Ascending aorta (tissue), 2 donors: Measurements from ENCODE around the gene UBE2B. TPM values are rescaled to one million over a fixed set of nuclear protein-coding genes. Genes with fewer than 3 reads are reported as not detected.

Experiments used
- DNase-seq, 2 donors: peaks; one replicate each; pipeline ENCODE4 v3.0.0-alpha.2; 2019; ENCODE audit warnings: low spot score in 2 of 2
- H3K27ac ChIP-seq, 2 donors: fragments of 200-600 bp; sonication (generic); one replicate each; pipeline ENCODE4 v1.5.1; 2016 to 2017; ENCODE audit warnings: mild to moderate bottlenecking in 1 of 2
- H3K27me3 ChIP-seq: fragments of 200-600 bp; sonication (generic); one replicate; pipeline ENCODE4 v1.5.1; 2017
- H3K36me3 ChIP-seq, 2 donors: fragments of 200-600 bp; sonication (generic); one replicate each; pipeline ENCODE4 v1.5.1; 2016
- H3K4me1 ChIP-seq, 2 donors: fragments of 200-600 bp; sonication (generic); one replicate each; pipeline ENCODE4 v1.5.1; 2016 to 2017; ENCODE audit warnings: mild to moderate bottlenecking in 1 of 2
- H3K4me3 ChIP-seq, 2 donors: fragments of 200-600 bp; sonication (generic); one replicate each; pipeline ENCODE4 v1.5.1; 2016 to 2017; ENCODE audit warnings: mild to moderate bottlenecking in 1 of 2
- H3K9me3 ChIP-seq, 2 donors: fragments of 200-600 bp; sonication (generic); one replicate each; pipeline ENCODE4 v1.5.1; 2016
- intact Hi-C: fragments of 100-400 bp; cut with DNase I; formaldehyde crosslinking; loops from one replicate; pipeline ENCODE4 v1.15.1; 2023
- total RNA-seq: library from RNA; depleted of rRNA; stranded (reverse); fragments of >200 nt; gene quantifications from one replicate; pipeline ENCODE4 v1.1.0, GENCODE V29; 2016
- TF ChIP-seq, protein P1 (sequence below), 3 experiments: fragments of 200-600 bp in 2 of 3; fragments of 450-650 bp in 1 of 3; sonication (generic) in 2 of 3; IDR thresholded peaks; one replicate each; pipeline ENCODE4 v1.5.1; 2016 to 2019; ENCODE audit warnings: antibody characterized with exemption in 3 of 3, mild to moderate bottlenecking in 1 of 3, moderate library complexity in 1 of 3

The UBE2B gene
- total RNA-seq, 1 donor from 2014 or later: 42.6 TPM

DNA sequence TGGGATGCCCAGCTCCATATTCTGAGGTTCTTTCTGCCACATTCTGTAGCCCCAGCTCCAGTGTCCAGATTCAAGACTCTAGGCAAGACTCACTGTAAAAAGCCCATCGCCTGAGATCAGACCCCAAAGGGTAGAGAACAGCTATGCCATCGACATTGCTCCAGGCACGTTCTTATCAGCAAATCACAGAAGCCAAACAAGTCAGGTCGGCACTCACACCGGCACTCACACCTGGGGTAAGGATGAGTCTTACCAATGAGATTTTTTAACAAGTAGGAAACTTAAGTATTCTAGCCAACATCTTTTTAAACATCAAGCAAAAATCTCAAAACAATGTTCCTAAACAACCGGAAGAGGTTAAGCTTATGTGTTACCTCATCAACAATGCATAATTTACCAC, 38.0 kb downstream of the UBE2B start:
- peaks cover 2 to 22% of the 10 kb centered on the region in 2 donors for H3K4me1 ChIP-seq
- no peak for DNase-seq
- H3K27me3 ChIP-seq: no peaks in the 10 kb centered on the region
- TF ChIP-seq, protein P1, sequence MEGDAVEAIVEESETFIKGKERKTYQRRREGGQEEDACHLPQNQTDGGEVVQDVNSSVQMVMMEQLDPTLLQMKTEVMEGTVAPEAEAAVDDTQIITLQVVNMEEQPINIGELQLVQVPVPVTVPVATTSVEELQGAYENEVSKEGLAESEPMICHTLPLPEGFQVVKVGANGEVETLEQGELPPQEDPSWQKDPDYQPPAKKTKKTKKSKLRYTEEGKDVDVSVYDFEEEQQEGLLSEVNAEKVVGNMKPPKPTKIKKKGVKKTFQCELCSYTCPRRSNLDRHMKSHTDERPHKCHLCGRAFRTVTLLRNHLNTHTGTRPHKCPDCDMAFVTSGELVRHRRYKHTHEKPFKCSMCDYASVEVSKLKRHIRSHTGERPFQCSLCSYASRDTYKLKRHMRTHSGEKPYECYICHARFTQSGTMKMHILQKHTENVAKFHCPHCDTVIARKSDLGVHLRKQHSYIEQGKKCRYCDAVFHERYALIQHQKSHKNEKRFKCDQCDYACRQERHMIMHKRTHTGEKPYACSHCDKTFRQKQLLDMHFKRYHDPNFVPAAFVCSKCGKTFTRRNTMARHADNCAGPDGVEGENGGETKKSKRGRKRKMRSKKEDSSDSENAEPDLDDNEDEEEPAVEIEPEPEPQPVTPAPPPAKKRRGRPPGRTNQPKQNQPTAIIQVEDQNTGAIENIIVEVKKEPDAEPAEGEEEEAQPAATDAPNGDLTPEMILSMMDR (IDR thresholded peaks at IDR 0.05): no peak
- H3K36me3 ChIP-seq: peaks cover 3 to 11% of the 10 kb centered on the region in 2 donors
- no peaks in the 10 kb centered on the region for H3K9me3 ChIP-seq
- H3K4me3 ChIP-seq: no peak overlapping the region
- no peak overlapping the region for H3K27ac ChIP-seq
- intact Hi-C loops: no loop called here

DNA sequence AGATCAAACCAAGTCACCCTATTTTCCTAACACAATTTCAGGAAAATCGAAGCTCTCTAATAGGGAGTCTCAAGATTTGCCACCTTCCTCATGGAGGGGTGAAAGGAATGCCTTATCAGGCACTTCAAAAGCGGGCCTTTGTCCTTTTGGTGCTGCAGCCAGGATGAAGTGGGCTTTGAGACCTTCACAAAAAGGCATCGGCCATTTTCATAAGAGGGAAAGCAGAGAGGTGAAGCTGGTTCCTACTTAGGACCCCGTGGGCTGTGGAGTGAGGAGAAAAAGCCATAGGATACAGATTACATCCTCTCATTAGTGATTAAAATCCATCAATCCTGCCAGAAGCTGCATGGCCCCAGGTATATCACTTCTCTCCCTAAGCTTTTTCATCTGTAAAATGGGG, 39.5 kb downstream of the UBE2B start:
- TF ChIP-seq, protein P1 (IDR thresholded peaks at IDR 0.05): no peak
- Histone ChIP-seq H3K4me3 (peak overlapping the region; percentile 65 to 81), H3K27ac (no peak overlapping the region), H3K36me3 (peaks cover 0 to 9% of the 10 kb centered on the region in 2 donors), H3K4me1 (peaks cover 2 to 22% of the 10 kb centered on the region in 2 donors), H3K27me3 (no peaks in the 10 kb centered on the region), H3K9me3 (no peaks in the 10 kb centered on the region)
- DNase-seq: no peak
- intact Hi-C loops: loop anchor here (1.0 to 10.0 kb wide), 4 partner anchors 44 to 166 kb away; partner anchors contain the start of genes CDKL3 and JADE2

DNA sequence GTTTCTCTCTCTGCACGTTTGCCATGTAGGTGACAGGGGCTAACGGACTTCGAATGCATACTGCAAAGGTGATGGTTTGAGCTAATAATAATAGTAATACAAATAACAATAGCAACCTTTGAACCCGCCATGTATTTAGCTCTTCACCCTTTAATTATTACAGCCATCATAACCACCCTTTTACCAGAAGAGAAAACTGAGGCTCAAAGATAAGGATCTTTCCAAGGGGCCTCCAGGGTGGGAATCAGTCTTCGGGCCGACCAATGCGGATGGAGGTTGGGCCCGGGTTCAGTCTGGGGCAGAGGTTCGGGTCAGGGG, 39.8 kb downstream of the UBE2B start:
- H3K27ac ChIP-seq: peak overlapping the region; percentile 66 to 72
- H3K9me3 ChIP-seq: no peaks in the 10 kb centered on the region
- peak overlapping the region; percentile 65 to 81 for H3K4me3 ChIP-seq
- intact Hi-C loops: loop anchor here (1.0 to 10.0 kb wide), 4 partner anchors 44 to 166 kb away; partner anchors contain the start of genes CDKL3 and JADE2
- H3K36me3 ChIP-seq: peaks cover 0 to 7% of the 10 kb centered on the region in 2 donors
- TF ChIP-seq, protein P1 (IDR thresholded peaks at IDR 0.05): no peak
- no peaks in the 10 kb centered on the region for H3K27me3 ChIP-seq
- peaks cover 2 to 22% of the 10 kb centered on the region in 2 donors for H3K4me1 ChIP-seq
- no peak for DNase-seq

DNA sequence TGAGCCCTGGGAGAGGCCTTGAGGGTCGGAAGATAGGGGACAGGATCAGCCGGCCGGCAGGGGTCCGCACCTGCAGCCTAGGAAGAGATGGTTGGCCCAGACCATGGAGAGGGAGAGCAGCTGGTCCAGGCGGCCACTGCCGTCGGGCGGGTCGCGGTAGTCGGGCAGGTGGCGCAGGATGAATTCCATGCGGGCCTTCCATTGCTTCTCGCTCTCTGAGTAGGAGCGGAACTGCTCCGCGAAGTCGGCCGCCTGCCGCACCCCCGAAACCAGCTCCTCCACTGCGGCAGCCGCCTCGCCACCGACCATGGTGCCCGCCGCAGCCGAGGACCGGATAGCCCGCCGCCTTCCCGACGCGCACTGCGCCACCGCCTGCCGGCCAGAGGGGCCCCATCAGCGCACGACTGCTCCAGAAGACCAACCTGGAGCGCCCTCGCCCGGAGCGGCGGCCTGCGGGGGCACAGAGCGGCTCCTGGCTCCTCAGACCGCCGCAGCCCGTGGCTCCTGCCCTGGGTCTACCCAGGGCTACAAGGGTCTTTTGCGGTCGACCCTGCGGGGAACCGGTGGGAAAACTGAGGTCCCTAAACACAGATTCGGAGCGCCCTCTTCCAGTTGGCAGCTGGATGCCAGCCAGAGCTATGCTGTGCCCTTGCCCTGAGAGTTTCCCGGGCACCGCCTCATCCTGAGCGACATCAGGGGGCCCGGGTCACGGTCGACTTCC, 40.3 kb downstream of the UBE2B start, which contains the start of gene CDKN2AIPNL:
CDKN2AIPNL (minus strand) TSS at position 336 of the 721 bp plus-strand sequence; CDS start at position 309, 27 bp downstream.
- intact Hi-C loops: loop anchor here (1.0 to 10.0 kb wide), 5 partner anchors 44 to 166 kb away; partner anchors contain the start of genes CDKL3 and JADE2
- H3K36me3 ChIP-seq: peaks cover 0 to 2% of the 10 kb centered on the region in 2 donors
- H3K4me1 ChIP-seq: peaks cover 2 to 22% of the 10 kb centered on the region in 2 donors
- TF ChIP-seq, protein P1 (IDR thresholded peaks at IDR 0.05): peak; percentile 83 to 89 (median 86)
- no peaks in the 10 kb centered on the region for H3K9me3 ChIP-seq
- no peaks in the 10 kb centered on the region for H3K27me3 ChIP-seq
- DNase-seq: peak; percentile 49 to 94
- H3K4me3 ChIP-seq: peak within 1 kb of the TSS; percentile 65 to 81
- H3K27ac ChIP-seq: peak within 1 kb of the TSS; percentile 66 to 72

DNA sequence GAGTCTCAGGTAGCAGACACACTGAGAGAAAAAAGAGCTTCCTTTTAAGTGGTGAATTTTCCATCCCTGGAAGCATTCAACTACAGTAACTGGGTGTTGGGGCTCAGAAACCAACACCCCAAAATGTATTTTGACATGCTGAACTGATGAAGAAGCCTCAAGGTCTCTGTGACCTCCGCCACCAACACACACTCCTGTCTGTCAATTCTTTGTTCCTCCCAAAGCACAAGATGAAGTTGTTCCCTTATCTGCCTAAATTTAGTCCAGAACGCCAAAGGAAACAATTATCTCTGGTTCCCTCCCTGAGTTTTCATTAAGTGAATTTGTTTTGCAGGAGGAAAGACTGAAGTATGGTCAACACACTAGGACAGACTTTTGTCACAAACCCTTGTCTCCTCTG, 41.7 kb downstream of the UBE2B start:
- H3K4me1 ChIP-seq: peaks cover 2 to 22% of the 10 kb centered on the region in 2 donors
- TF ChIP-seq, protein P1 (IDR thresholded peaks at IDR 0.05): no peak
- no peak overlapping the region for H3K4me3 ChIP-seq
- no peak overlapping the region for H3K27ac ChIP-seq
- H3K27me3 ChIP-seq: no peaks in the 10 kb centered on the region
- intact Hi-C loops: loop anchor here (2.0 to 10.0 kb wide), 3 partner anchors 46 to 108 kb away; partner anchors contain the start of gene CDKL3
- H3K9me3 ChIP-seq: no peaks in the 10 kb centered on the region
- no peak for DNase-seq
- H3K36me3 ChIP-seq: no peaks in the 10 kb centered on the region
